ENCODE data around the gene FZR1. TPM values are rescaled to one million over a fixed set of nuclear protein-coding genes. Genes with fewer than 3 reads are reported as not detected.
"Not testable (repeated sequence)": the region's sequence is repeated elsewhere in the genome, so short reads cannot be mapped to it uniquely, and the experiment has no call there.

The FZR1 gene
- total RNA-seq, 1 donor from 2014 or later: 51.9 TPM

DNA sequence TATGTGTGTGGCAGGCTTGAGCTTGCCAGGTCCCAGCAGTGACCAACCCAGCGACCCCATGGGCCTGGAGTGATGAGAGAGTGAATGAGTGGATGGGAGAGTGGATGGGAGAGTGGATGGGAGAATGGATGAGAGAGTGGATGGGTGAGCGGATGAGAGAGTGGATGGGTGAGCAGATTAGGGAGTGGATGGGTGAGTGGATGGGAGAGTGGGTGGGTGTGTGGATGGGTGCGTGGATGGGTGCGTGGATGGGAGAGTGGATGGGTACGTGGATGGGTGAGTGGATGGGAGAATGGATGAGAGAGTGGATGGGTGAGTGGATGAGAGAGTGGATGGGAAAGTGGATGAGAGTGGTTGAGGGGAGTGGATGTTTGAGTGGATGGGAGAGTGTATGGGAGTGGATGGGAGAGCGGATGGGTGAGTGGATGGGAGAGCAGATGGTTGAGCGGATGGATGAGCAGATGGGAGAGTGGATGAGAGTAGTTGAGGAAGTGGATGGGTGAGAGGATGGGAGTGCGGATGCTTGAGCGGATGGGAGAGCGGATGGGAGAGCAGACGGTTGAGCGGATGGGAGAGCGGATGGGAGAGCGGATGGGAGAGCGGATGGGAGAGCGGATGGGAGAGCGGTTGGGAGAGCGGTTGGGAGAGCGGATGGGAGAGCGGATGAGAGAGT lies 22.6 kb downstream of the FZR1 start:
- Histone ChIP-seq H3K4me3 (ENCODE audit: low read depth, low read length) (no peak overlapping the region), H3K36me3 (ENCODE audit: control insufficient read depth, insufficient read depth, low read length) (peaks cover 5% of the 10 kb centered on the region), H3K27me3 (ENCODE audit: control insufficient read depth, insufficient read depth, low read length) (no peaks in the 10 kb centered on the region)
- no peak for TF ChIP-seq CTCF (IDR thresholded peaks at IDR 0.05; ENCODE audit: insufficient read depth, low read length, poor library complexity, severe bottlenecking)
- DNase-seq (ENCODE audit: low read depth): no peak

DNA sequence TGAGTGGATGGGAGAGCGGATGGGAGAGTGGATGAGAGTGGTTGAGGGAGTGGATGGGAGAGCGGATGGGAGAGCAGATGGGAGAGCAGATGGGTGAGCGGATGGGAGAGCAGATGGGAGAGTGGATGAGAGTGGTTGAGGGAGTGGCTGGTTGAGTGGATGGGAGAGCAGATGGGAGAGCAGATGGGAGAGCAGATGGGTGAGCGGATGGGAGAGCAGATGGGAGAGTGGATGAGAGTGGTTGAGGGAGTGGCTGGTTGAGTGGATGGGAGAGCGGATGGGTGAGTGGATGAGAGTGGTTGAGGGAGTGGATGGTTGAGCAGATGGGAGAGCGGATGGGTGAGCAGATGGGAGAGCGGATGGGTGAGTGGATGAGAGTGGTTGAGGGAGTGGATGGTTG lies 23.2 kb downstream of the FZR1 start:
- H3K4me3 ChIP-seq (ENCODE audit: low read depth, low read length); H3K36me3 ChIP-seq (ENCODE audit: control insufficient read depth, insufficient read depth, low read length); DNase-seq (ENCODE audit: low read depth); H3K27me3 ChIP-seq (ENCODE audit: control insufficient read depth, insufficient read depth, low read length): not testable (repeated sequence)

GRCh38 chr19:3530389-3530788 lies 24.3 kb downstream of the FZR1 start:
- H3K27me3 ChIP-seq (ENCODE audit: control insufficient read depth, insufficient read depth, low read length): no peaks in the 10 kb centered on the region
- DNase-seq (ENCODE audit: low read depth): no peak
- no peak overlapping the region for H3K4me3 ChIP-seq (ENCODE audit: low read depth, low read length)
- H3K36me3 ChIP-seq (ENCODE audit: control insufficient read depth, insufficient read depth, low read length): peaks cover 6% of the 10 kb centered on the region
- TF ChIP-seq CTCF (IDR thresholded peaks at IDR 0.05; ENCODE audit: insufficient read depth, low read length, poor library complexity, severe bottlenecking): no peak

- Histone ChIP-seq H3K36me3 (ENCODE audit: control insufficient read depth, insufficient read depth, low read length) (peaks cover 6% of the 10 kb centered on the region), H3K27me3 (ENCODE audit: control insufficient read depth, insufficient read depth, low read length) (no peaks in the 10 kb centered on the region), H3K4me3 (ENCODE audit: low read depth, low read length) (no peak overlapping the region)
- no peak for TF ChIP-seq CTCF (IDR thresholded peaks at IDR 0.05; ENCODE audit: insufficient read depth, low read length, poor library complexity, severe bottlenecking)
- no peak for DNase-seq (ENCODE audit: low read depth)
These were observed 25.6 kb downstream of the FZR1 start for GRCh38 chr19:3531716-3532115.

- H3K4me3 ChIP-seq (ENCODE audit: low read depth, low read length): no peak overlapping the region
- peaks cover 6% of the 10 kb centered on the region for H3K36me3 ChIP-seq (ENCODE audit: control insufficient read depth, insufficient read depth, low read length)
- no peaks in the 10 kb centered on the region for H3K27me3 ChIP-seq (ENCODE audit: control insufficient read depth, insufficient read depth, low read length)
- no peak for DNase-seq (ENCODE audit: low read depth)
- no peak for TF ChIP-seq CTCF (IDR thresholded peaks at IDR 0.05; ENCODE audit: insufficient read depth, low read length, poor library complexity, severe bottlenecking)
These were observed 26.2 kb downstream of the FZR1 start for GRCh38 chr19:3532154-3532786.

GRCh38 chr19:3533033-3533432 lies 26.9 kb downstream of the FZR1 start:
- Histone ChIP-seq H3K27me3 (ENCODE audit: control insufficient read depth, insufficient read depth, low read length) (no peaks in the 10 kb centered on the region), H3K36me3 (ENCODE audit: control insufficient read depth, insufficient read depth, low read length) (peaks cover 5% of the 10 kb centered on the region), H3K4me3 (ENCODE audit: low read depth, low read length) (no peak overlapping the region)
- TF ChIP-seq CTCF (IDR thresholded peaks at IDR 0.05; ENCODE audit: insufficient read depth, low read length, poor library complexity, severe bottlenecking): no peak
- no peak for DNase-seq (ENCODE audit: low read depth)
